Measurements from ENCODE around the gene ARSI.

ARSI gene

GRCh38 chr5:150302301-150303069, at the start of gene ARSI:
Gene ARSI (minus strand): TSS chr5:150302905. CDS start chr5:150302373, 532 bp downstream.
- Histone ChIP-seq H3K27ac (ENCODE audit: low read depth, low read length) (no peak within 1 kb of the TSS), H3K36me3 (ENCODE audit: control insufficient read depth in 5 of 5, insufficient read depth in 5 of 5, low read length in 5 of 5) (no peaks in the 10 kb centered on the region), H3K9me3 (ENCODE audit: control insufficient read depth in 5 of 5, low read length in 5 of 5) (no peaks in the 10 kb centered on the region), H3K9ac (ENCODE audit: low read length in 5 of 5) (no peak within 1 kb of the TSS), H3K4me3 (ENCODE audit: low read depth in 1 of 5, low read length in 5 of 5) (peak within 1 kb of the TSS in 4 of 5 donors; percentile 21 to 45 (median 26)), H3K27me3 (ENCODE audit: control insufficient read depth in 5 of 5, insufficient read depth in 4 of 5, low read length in 5 of 5) (peaks cover 4 to 40% (median 28%) of the 10 kb centered on the region in 5 donors), H3K4me1 (ENCODE audit: control insufficient read depth in 5 of 5, insufficient read depth in 5 of 5, low read length in 5 of 5) (peaks cover 3 to 14% (median 12%) of the 10 kb centered on the region in 5 donors)

GRCh38 chr5:150350524-150351344, 48.0 kb upstream of the ARSI start:
- Histone ChIP-seq H3K36me3 (ENCODE audit: control insufficient read depth in 5 of 5, insufficient read depth in 5 of 5, low read length in 5 of 5) (no peaks in the 10 kb centered on the region), H3K9ac (ENCODE audit: low read length in 5 of 5) (no peak overlapping the region), H3K9me3 (ENCODE audit: control insufficient read depth in 5 of 5, low read length in 5 of 5) (no peaks in the 10 kb centered on the region), H3K4me3 (ENCODE audit: low read depth in 1 of 5, low read length in 5 of 5) (no peak overlapping the region), H3K4me1 (ENCODE audit: control insufficient read depth in 5 of 5, insufficient read depth in 5 of 5, low read length in 5 of 5) (peaks cover 0 to 8% (median 2%) of the 10 kb centered on the region in 5 donors), H3K27me3 (ENCODE audit: control insufficient read depth in 5 of 5, insufficient read depth in 4 of 5, low read length in 5 of 5) (no peaks in the 10 kb centered on the region), H3K27ac (ENCODE audit: low read depth, low read length) (no peak overlapping the region)

GRCh38 chr5:150349681-150350275, 47.1 kb upstream of the ARSI start:
- H3K9me3 ChIP-seq (ENCODE audit: control insufficient read depth in 5 of 5, low read length in 5 of 5) = no peaks in the 10 kb centered on the region
- H3K27ac ChIP-seq (ENCODE audit: low read depth, low read length) = no peak overlapping the region

GRCh38 chr5:150347451-150347850, 44.7 kb upstream of the ARSI start:
- Histone ChIP-seq H3K4me1 (ENCODE audit: control insufficient read depth in 5 of 5, insufficient read depth in 5 of 5, low read length in 5 of 5) (peaks cover 0 to 5% (median under 1%) of the 10 kb centered on the region in 5 donors), H3K36me3 (ENCODE audit: control insufficient read depth in 5 of 5, insufficient read depth in 5 of 5, low read length in 5 of 5) (no peaks in the 10 kb centered on the region), H3K27me3 (ENCODE audit: control insufficient read depth in 5 of 5, insufficient read depth in 4 of 5, low read length in 5 of 5) (no peaks in the 10 kb centered on the region), H3K27ac (ENCODE audit: low read depth, low read length) (no peak overlapping the region), H3K4me3 (ENCODE audit: low read depth in 1 of 5, low read length in 5 of 5) (no peak overlapping the region), H3K9me3 (ENCODE audit: control insufficient read depth in 5 of 5, low read length in 5 of 5) (no peaks in the 10 kb centered on the region), H3K9ac (ENCODE audit: low read length in 5 of 5) (no peak overlapping the region)

More at GRCh38 chr5:150349681-150350275, 47.1 kb upstream of the ARSI start:
- Histone ChIP-seq H3K27me3 (ENCODE audit: control insufficient read depth in 5 of 5, insufficient read depth in 4 of 5, low read length in 5 of 5) (no peaks in the 10 kb centered on the region), H3K4me3 (ENCODE audit: low read depth in 1 of 5, low read length in 5 of 5) (no peak overlapping the region), H3K36me3 (ENCODE audit: control insufficient read depth in 5 of 5, insufficient read depth in 5 of 5, low read length in 5 of 5) (no peaks in the 10 kb centered on the region), H3K9ac (ENCODE audit: low read length in 5 of 5) (no peak overlapping the region), H3K4me1 (ENCODE audit: control insufficient read depth in 5 of 5, insufficient read depth in 5 of 5, low read length in 5 of 5) (peaks cover 0 to 8% (median 2%) of the 10 kb centered on the region in 5 donors)

- Histone ChIP-seq H3K9ac (ENCODE audit: low read length in 5 of 5) (no peak overlapping the region), H3K27me3 (ENCODE audit: control insufficient read depth in 5 of 5, insufficient read depth in 4 of 5, low read length in 5 of 5) (no peaks in the 10 kb centered on the region), H3K27ac (ENCODE audit: low read depth, low read length) (no peak overlapping the region), H3K36me3 (ENCODE audit: control insufficient read depth in 5 of 5, insufficient read depth in 5 of 5, low read length in 5 of 5) (no peaks in the 10 kb centered on the region), H3K9me3 (ENCODE audit: control insufficient read depth in 5 of 5, low read length in 5 of 5) (no peaks in the 10 kb centered on the region), H3K4me1 (ENCODE audit: control insufficient read depth in 5 of 5, insufficient read depth in 5 of 5, low read length in 5 of 5) (peaks cover 0 to 3% (median 0%) of the 10 kb centered on the region in 5 donors), H3K4me3 (ENCODE audit: low read depth in 1 of 5, low read length in 5 of 5) (no peak overlapping the region)
Observed at GRCh38 chr5:150347003-150347402, 44.3 kb upstream of the ARSI start.

GRCh38 chr5:150346592-150346991, 43.9 kb upstream of the ARSI start:
- Histone ChIP-seq H3K27me3 (ENCODE audit: control insufficient read depth in 5 of 5, insufficient read depth in 4 of 5, low read length in 5 of 5) (no peaks in the 10 kb centered on the region), H3K4me1 (ENCODE audit: control insufficient read depth in 5 of 5, insufficient read depth in 5 of 5, low read length in 5 of 5) (peaks cover 0 to 3% (median 0%) of the 10 kb centered on the region in 5 donors), H3K36me3 (ENCODE audit: control insufficient read depth in 5 of 5, insufficient read depth in 5 of 5, low read length in 5 of 5) (no peaks in the 10 kb centered on the region), H3K27ac (ENCODE audit: low read depth, low read length) (no peak overlapping the region), H3K9ac (ENCODE audit: low read length in 5 of 5) (no peak overlapping the region), H3K4me3 (ENCODE audit: low read depth in 1 of 5, low read length in 5 of 5) (no peak overlapping the region), H3K9me3 (ENCODE audit: control insufficient read depth in 5 of 5, low read length in 5 of 5) (no peaks in the 10 kb centered on the region)

GRCh38 chr5:150345716-150346115, 43.0 kb upstream of the ARSI start:
- no peaks in the 10 kb centered on the region for H3K27me3 ChIP-seq (ENCODE audit: control insufficient read depth in 5 of 5, insufficient read depth in 4 of 5, low read length in 5 of 5)
- no peak overlapping the region for H3K27ac ChIP-seq (ENCODE audit: low read depth, low read length)
- peaks cover 0 to 2% (median 0%) of the 10 kb centered on the region in 5 donors for H3K4me1 ChIP-seq (ENCODE audit: control insufficient read depth in 5 of 5, insufficient read depth in 5 of 5, low read length in 5 of 5)
- no peak overlapping the region for H3K9ac ChIP-seq (ENCODE audit: low read length in 5 of 5)
- H3K36me3 ChIP-seq (ENCODE audit: control insufficient read depth in 5 of 5, insufficient read depth in 5 of 5, low read length in 5 of 5) = no peaks in the 10 kb centered on the region
- no peak overlapping the region for H3K4me3 ChIP-seq (ENCODE audit: low read depth in 1 of 5, low read length in 5 of 5)
- H3K9me3 ChIP-seq (ENCODE audit: control insufficient read depth in 5 of 5, low read length in 5 of 5) = no peaks in the 10 kb centered on the region

GRCh38 chr5:150343994-150344631, 41.4 kb upstream of the ARSI start:
- H3K9ac ChIP-seq (ENCODE audit: low read length in 5 of 5) = no peak overlapping the region
- no peak overlapping the region for H3K4me3 ChIP-seq (ENCODE audit: low read depth in 1 of 5, low read length in 5 of 5)
- H3K9me3 ChIP-seq (ENCODE audit: control insufficient read depth in 5 of 5, low read length in 5 of 5) = no peaks in the 10 kb centered on the region
- H3K36me3 ChIP-seq (ENCODE audit: control insufficient read depth in 5 of 5, insufficient read depth in 5 of 5, low read length in 5 of 5) = no peaks in the 10 kb centered on the region
- H3K27ac ChIP-seq (ENCODE audit: low read depth, low read length) = no peak overlapping the region
- H3K4me1 ChIP-seq (ENCODE audit: control insufficient read depth in 5 of 5, insufficient read depth in 5 of 5, low read length in 5 of 5) = no peaks in the 10 kb centered on the region
- peaks cover 0 to 2% (median 0%) of the 10 kb centered on the region in 5 donors for H3K27me3 ChIP-seq (ENCODE audit: control insufficient read depth in 5 of 5, insufficient read depth in 4 of 5, low read length in 5 of 5)

- Histone ChIP-seq H3K27ac (ENCODE audit: low read depth, low read length) (no peak overlapping the region), H3K9me3 (ENCODE audit: control insufficient read depth in 5 of 5, low read length in 5 of 5) (no peaks in the 10 kb centered on the region), H3K9ac (ENCODE audit: low read length in 5 of 5) (no peak overlapping the region), H3K27me3 (ENCODE audit: control insufficient read depth in 5 of 5, insufficient read depth in 4 of 5, low read length in 5 of 5) (peaks cover 0 to 2% (median 0%) of the 10 kb centered on the region in 5 donors), H3K36me3 (ENCODE audit: control insufficient read depth in 5 of 5, insufficient read depth in 5 of 5, low read length in 5 of 5) (no peaks in the 10 kb centered on the region), H3K4me3 (ENCODE audit: low read depth in 1 of 5, low read length in 5 of 5) (no peak overlapping the region), H3K4me1 (ENCODE audit: control insufficient read depth in 5 of 5, insufficient read depth in 5 of 5, low read length in 5 of 5) (no peaks in the 10 kb centered on the region)
Observed at GRCh38 chr5:150342583-150342982, 39.9 kb upstream of the ARSI start.

All from subcutaneous abdominal adipose tissue (tissue), 5 donors.